Activated CD4-positive, alpha-beta T cell treated with anti-CD3 and anti-CD28 coated beads for 36 hours (primary cell): ENCODE data around the gene OR11A1. TPM values are rescaled to one million over a fixed set of nuclear protein-coding genes. Genes with fewer than 3 reads are reported as not detected.
"Not testable (repeated sequence)": the region's sequence is repeated elsewhere in the genome, so short reads cannot be mapped to it uniquely, and the experiment has no call there.

Experiments used
- ATAC-seq: fragments of 200-7000 bp; cut with Tn5 transposase; one replicate; pipeline ENCODE4 v1.10.0; 2021; ENCODE audit warnings: mild to moderate bottlenecking, moderate library complexity
- CTCF ChIA-PET: fragments of 350-600 bp; sonication (Branson Sonifier 250); formaldehyde crosslinking; loops from one replicate; lab custom pipeline; 2021; ENCODE audit warnings: antibody characterized with exemption; lab: Charles Lee
- POLR2A ChIA-PET: fragments of 350-600 bp; sonication (Branson Sonifier 250); formaldehyde crosslinking; loops from one replicate; lab custom pipeline; 2021; ENCODE audit warnings: antibody characterized with exemption, inconsistent platforms; lab: Charles Lee
- DNase-seq: peaks from one replicate; pipeline ENCODE4 v3.0.0-alpha.2; 2020
- H3K27ac Mint-ChIP-seq: one replicate; pipeline ENCODE4 v1.8.0; 2021; ENCODE audit warnings: mixed read lengths
- H3K27me3 Mint-ChIP-seq: one replicate; pipeline ENCODE4 v1.8.0; 2021; ENCODE audit warnings: mixed read lengths
- H3K36me3 Mint-ChIP-seq: one replicate; pipeline ENCODE4 v1.8.0; 2021; ENCODE audit warnings: low read depth, mixed read lengths
- H3K4me1 Mint-ChIP-seq: one replicate; pipeline ENCODE4 v1.8.0; 2021; ENCODE audit warnings: mixed read lengths
- H3K4me3 Mint-ChIP-seq: one replicate; pipeline ENCODE4 v1.8.0; 2021; ENCODE audit warnings: mild to moderate bottlenecking, moderate library complexity, mixed read lengths
- H3K9me3 Mint-ChIP-seq: one replicate; pipeline ENCODE4 v1.8.0; 2021; ENCODE audit warnings: low read depth, mixed read lengths
- intact Hi-C, 2 experiments: fragments of 100-400 bp; cut with DNase I in 1 of 2; cut with micrococcal nuclease in 1 of 2; formaldehyde crosslinking; loops; one replicate each; pipeline versions ENCODE4 v1.14.2 to v1.15.1; 2022 to 2024; cut with DNase I, micrococcal nuclease
- total RNA-seq, 2 experiments: library from RNA; stranded (reverse); gene quantifications; one replicate each; pipeline ENCODE4 v1.2.3, GENCODE V29; 2021

The OR11A1 gene
- total RNA-seq, 2 experiments from 2014 or later, result not detected

DNA sequence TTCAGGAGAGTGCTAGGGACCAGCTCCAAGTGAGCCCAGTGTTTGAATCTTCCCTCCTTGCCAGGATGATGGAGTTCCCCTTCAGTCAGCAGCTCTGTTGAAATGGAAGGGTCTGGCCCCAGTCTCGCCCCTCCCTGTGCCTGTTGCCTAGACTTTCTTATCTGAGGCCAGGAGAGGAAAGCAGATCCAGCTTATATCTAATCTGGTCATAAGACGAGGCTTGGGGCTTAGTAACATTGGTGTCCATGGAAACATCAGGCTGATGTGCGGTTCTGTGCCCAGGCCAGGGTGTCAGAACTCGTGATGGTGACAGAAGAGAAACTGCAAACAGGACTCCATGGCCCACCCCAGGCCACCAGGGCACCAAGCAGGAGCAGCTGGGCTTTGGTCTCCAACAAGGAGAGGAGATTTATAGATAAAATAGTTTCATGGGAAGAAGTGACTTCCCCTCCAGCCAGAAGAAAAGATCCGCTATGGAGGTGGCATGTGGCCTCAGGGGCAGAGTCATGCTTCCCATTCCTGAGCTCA lies 21.1 kb upstream of the OR11A1 start:
- Mint-ChIP-seq H3K36me3 (no peaks in the 10 kb centered on the region), H3K4me3 (no peak overlapping the region), H3K27ac (no peak overlapping the region), H3K4me1 (no peaks in the 10 kb centered on the region), H3K9me3 (peaks cover 1% of the 10 kb centered on the region), H3K27me3 (peaks cover 7% of the 10 kb centered on the region)
- ATAC-seq (no peak), DNase-seq (no peak)
- intact Hi-C loops, result no loop called here
- ChIA-PET POLR2A (no interaction called here), CTCF (interaction anchor here (0.6 kb wide), 1 partner anchor 109 kb away, joined by 3 read pairs; no protein-coding TSS in a partner anchor)

DNA sequence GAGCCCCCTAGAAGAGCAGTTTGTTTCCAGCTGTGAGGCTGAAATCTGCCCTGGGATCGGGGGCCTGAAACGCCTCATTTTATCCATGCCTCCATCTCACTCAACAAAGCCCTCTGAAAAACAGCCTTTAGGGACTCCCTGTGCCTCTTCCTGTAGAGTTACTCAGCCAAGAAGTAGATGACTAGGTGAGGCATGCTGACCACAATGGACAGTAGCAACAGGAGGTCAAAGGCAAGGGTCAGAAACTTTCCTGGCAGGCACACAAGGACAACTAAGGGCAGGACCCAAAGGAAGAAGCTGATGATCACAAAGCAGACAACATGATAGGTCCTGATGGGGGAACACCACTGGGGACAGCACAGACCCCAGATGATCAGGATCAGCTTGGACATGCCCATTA lies 18.1 kb upstream of the OR11A1 start:
- Mint-ChIP-seq H3K9me3 (no peaks in the 10 kb centered on the region), H3K27ac (no peak overlapping the region), H3K36me3 (no peaks in the 10 kb centered on the region), H3K27me3 (peaks cover 7% of the 10 kb centered on the region), H3K4me1 (no peaks in the 10 kb centered on the region), H3K4me3 (no peak overlapping the region)
- ChIA-PET CTCF (interaction anchor here (0.6 kb wide), 1 partner anchor 15 kb away, joined by 3 read pairs; no protein-coding TSS in a partner anchor), POLR2A (no interaction called here)
- no peak for DNase-seq
- intact Hi-C loops, result no loop called here
- no peak for ATAC-seq

DNA sequence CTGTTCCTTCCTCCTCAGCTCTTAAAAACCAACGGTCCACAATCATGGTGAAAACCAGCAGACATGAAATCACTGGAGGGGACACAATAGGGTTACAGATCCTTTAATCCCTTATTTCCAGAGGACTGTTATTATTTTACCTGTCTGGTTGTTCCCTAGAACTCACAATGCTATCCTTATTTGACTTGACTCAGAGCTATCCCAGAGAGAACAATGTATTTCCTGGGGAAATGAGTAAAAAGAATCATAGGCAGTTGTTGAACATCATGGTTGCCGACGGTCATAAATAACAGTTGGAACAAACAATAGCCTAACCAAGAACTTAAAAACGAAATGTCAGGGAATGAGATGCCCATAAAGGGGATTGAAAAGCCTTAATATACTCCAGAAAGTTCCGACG lies 9.4 kb upstream of the OR11A1 start:
- Mint-ChIP-seq H3K9me3 (no peaks in the 10 kb centered on the region), H3K36me3 (no peaks in the 10 kb centered on the region), H3K27ac (no peak overlapping the region), H3K4me1 (no peaks in the 10 kb centered on the region), H3K27me3 (peaks cover 10% of the 10 kb centered on the region), H3K4me3 (no peak overlapping the region)
- POLR2A ChIA-PET, result no interaction called here
- CTCF ChIA-PET, result no interaction called here
- DNase-seq (no peak), ATAC-seq (no peak)
- intact Hi-C loops, result no loop called here

DNA sequence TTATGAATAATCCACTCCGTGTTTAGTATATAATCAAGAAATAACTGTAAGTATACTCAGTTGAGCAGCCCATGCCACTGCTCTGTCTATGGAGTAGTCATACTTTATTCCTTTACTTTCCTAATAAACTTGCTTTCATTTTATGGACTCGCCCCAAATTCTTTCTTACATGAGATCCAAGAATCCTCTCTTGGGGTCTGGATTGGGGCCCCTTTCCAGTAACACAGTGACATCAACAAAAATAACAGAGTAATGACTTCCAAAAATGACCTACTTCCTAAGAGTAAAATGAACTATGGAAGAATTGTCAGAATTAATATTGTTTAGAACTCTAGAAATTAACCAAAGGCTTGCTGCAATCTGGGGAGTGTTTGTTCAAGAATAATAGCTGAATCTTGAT lies 8.9 kb upstream of the OR11A1 start:
- ATAC-seq (no peak), DNase-seq (no peak)
- POLR2A ChIA-PET, result no interaction called here
- Mint-ChIP-seq H3K36me3 (no peaks in the 10 kb centered on the region), H3K4me1 (no peaks in the 10 kb centered on the region), H3K4me3 (no peak overlapping the region), H3K27ac (no peak overlapping the region), H3K9me3 (no peaks in the 10 kb centered on the region), H3K27me3 (peaks cover 10% of the 10 kb centered on the region)
- CTCF ChIA-PET, result no interaction called here
- intact Hi-C loops, result no loop called here

- Mint-ChIP-seq H3K4me1 (no peaks in the 10 kb centered on the region), H3K4me3 (no peak overlapping the region), H3K9me3 (no peaks in the 10 kb centered on the region), H3K27ac (no peak overlapping the region), H3K27me3 (peaks cover 10% of the 10 kb centered on the region), H3K36me3 (no peaks in the 10 kb centered on the region)
- DNase-seq, result no peak
- POLR2A ChIA-PET, result no interaction called here
- CTCF ChIA-PET, result no interaction called here
- intact Hi-C loops, result no loop called here
- ATAC-seq, result no peak
Measured at GRCh38 chr6:29465279-29465678, 8.4 kb upstream of the OR11A1 start.

GRCh38 chr6:29462022-29462421 lies 5.2 kb upstream of the OR11A1 start:
- H3K27me3 Mint-ChIP-seq, result peaks cover 18% of the 10 kb centered on the region
- DNase-seq, result no peak
- ATAC-seq, result no peak
- H3K4me3 Mint-ChIP-seq, result no peak overlapping the region
- CTCF ChIA-PET, result no interaction called here
- H3K36me3 Mint-ChIP-seq, result no peaks in the 10 kb centered on the region
- intact Hi-C loops, result no loop called here
- POLR2A ChIA-PET, result no interaction called here
- H3K27ac Mint-ChIP-seq, result no peak overlapping the region
- no peaks in the 10 kb centered on the region for H3K4me1 Mint-ChIP-seq
- H3K9me3 Mint-ChIP-seq, result no peaks in the 10 kb centered on the region

- no peak overlapping the region for H3K27ac Mint-ChIP-seq
- peaks cover 18% of the 10 kb centered on the region for H3K27me3 Mint-ChIP-seq
- ChIA-PET POLR2A (no interaction called here), CTCF (no interaction called here)
- H3K4me1 Mint-ChIP-seq, result no peaks in the 10 kb centered on the region
- intact Hi-C loops, result no loop called here
- no peaks in the 10 kb centered on the region for H3K9me3 Mint-ChIP-seq
- H3K4me3 Mint-ChIP-seq, result no peak overlapping the region
- H3K36me3 Mint-ChIP-seq, result no peaks in the 10 kb centered on the region
- DNase-seq, result no peak
- ATAC-seq, result no peak
Measured at GRCh38 chr6:29461021-29461814, 4.3 kb upstream of the OR11A1 start.

GRCh38 chr6:29451471-29452193 lies 5.2 kb downstream of the OR11A1 start:
- ChIA-PET POLR2A (no interaction called here), CTCF (no interaction called here)
- peaks cover 38% of the 10 kb centered on the region for H3K27me3 Mint-ChIP-seq
- no peak overlapping the region for H3K27ac Mint-ChIP-seq
- intact Hi-C loops, result no loop called here
- DNase-seq (no peak), ATAC-seq (no peak)
- H3K36me3 Mint-ChIP-seq, result no peaks in the 10 kb centered on the region
- H3K9me3 Mint-ChIP-seq, result no peaks in the 10 kb centered on the region
- H3K4me1 Mint-ChIP-seq, result no peaks in the 10 kb centered on the region
- no peak overlapping the region for H3K4me3 Mint-ChIP-seq

DNA sequence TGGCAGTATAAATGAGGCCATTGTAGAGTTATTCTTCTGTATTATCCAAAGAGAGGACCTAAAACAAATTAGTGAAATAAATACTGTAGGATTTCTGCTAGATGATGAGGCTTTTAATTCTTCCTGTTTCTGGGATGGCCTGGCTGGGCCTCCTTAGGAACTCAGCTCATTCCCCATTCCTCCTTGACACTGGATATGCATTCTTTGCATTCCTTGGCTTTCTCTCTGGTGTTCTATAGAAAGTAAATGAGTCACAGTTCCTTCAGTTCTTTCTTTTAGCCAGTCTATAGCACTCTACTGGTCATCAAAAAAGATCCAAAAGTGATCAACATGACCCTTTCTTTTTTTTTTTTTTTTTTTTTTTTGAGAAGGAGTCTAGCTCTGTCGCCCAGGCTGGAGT lies 9.2 kb downstream of the OR11A1 start:
- Mint-ChIP-seq H3K27me3 (peaks cover 55% of the 10 kb centered on the region), H3K36me3 (no peaks in the 10 kb centered on the region), H3K9me3 (peaks cover 7% of the 10 kb centered on the region), H3K27ac (no peak overlapping the region), H3K4me3 (no peak overlapping the region), H3K4me1 (no peaks in the 10 kb centered on the region)
- CTCF ChIA-PET, result no interaction called here
- ATAC-seq, result no peak
- intact Hi-C loops, result no loop called here
- DNase-seq, result no peak
- POLR2A ChIA-PET, result no interaction called here

DNA sequence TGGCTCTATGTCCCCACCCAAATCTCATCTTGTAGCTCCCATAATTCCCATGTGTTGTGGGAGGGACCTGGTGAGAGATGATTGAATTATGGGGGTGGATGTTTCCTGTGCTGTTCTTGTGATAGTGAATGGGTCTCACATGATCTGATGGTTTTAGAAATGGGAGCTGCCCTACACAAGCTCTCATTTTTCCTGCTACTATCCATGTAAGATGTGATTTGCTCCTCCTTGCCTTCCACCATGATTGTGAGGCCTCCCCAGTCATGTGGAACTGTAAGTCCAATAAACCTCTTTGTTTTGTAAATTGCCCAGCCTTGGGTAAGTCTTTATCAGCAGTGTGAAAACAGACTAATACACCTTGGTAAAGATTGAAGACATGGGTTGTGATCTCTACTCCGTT lies 12.8 kb downstream of the OR11A1 start:
- H3K36me3 Mint-ChIP-seq, H3K27ac Mint-ChIP-seq, H3K4me3 Mint-ChIP-seq, ATAC-seq, H3K9me3 Mint-ChIP-seq, H3K4me1 Mint-ChIP-seq, POLR2A ChIA-PET, intact Hi-C loops, DNase-seq: not testable (repeated sequence)
- CTCF ChIA-PET, result interaction anchor here (0.6 kb wide), 1 partner anchor 58 kb away, joined by 3 read pairs; no protein-coding TSS in a partner anchor
- peaks cover 46% of the 10 kb centered on the region for H3K27me3 Mint-ChIP-seq

- Mint-ChIP-seq H3K27ac (no peak overlapping the region), H3K4me3 (no peak overlapping the region), H3K36me3 (no peaks in the 10 kb centered on the region), H3K9me3 (peaks cover 7% of the 10 kb centered on the region), H3K4me1 (no peaks in the 10 kb centered on the region), H3K27me3 (peaks cover 40% of the 10 kb centered on the region)
- no peak for DNase-seq
- CTCF ChIA-PET, result no interaction called here
- intact Hi-C loops, result no loop called here
- POLR2A ChIA-PET, result no interaction called here
- ATAC-seq, result no peak
Measured at GRCh38 chr6:29442719-29443118, 14.2 kb downstream of the OR11A1 start.

GRCh38 chr6:29439006-29439405 lies 17.9 kb downstream of the OR11A1 start, which contains the start of gene OR10C1:
OR10C1 (plus strand) TSS chr6:29439306; CDS start chr6:29440016, 710 bp downstream.
- Mint-ChIP-seq H3K4me3 (no peak within 1 kb of the TSS), H3K36me3 (no peaks in the 10 kb centered on the region), H3K4me1 (no peaks in the 10 kb centered on the region), H3K9me3 (peaks cover under 1% of the 10 kb centered on the region), H3K27ac (no peak within 1 kb of the TSS), H3K27me3 (peaks cover 23% of the 10 kb centered on the region)
- DNase-seq (no peak), ATAC-seq (no peak)
- intact Hi-C loops, result no loop called here
- ChIA-PET POLR2A (no interaction called here), CTCF (no interaction called here)
